HG03097 (cell line): ENCODE results near the gene PLEKHM1.
"Not testable (repeated sequence)": the region's sequence is repeated elsewhere in the genome, so short reads cannot be mapped to it uniquely, and the experiment has no call there.

Experiments used
- ATAC-seq: cut with Tn5 transposase; IDR thresholded peaks from one replicate; pipeline ENCODE4 v1.9.1; 2021; ENCODE audit not compliant: unreplicated experiment, low FRiP score

PLEKHM1 gene

GRCh38 chr17:45490615-45491433 lies at the start of gene PLEKHM1:
Gene PLEKHM1, minus strand, starts transcription at chr17:45490721. Its CDS starts 8,237 bp downstream, at chr17:45482484.
- peak; percentile 94 for ATAC-seq

GRCh38 chr17:45538168-45538567 lies 47.6 kb upstream of the PLEKHM1 start:
- ATAC-seq, result not testable (repeated sequence)

GRCh38 chr17:45506072-45506471 lies 15.6 kb upstream of the PLEKHM1 start:
- ATAC-seq, result not testable (repeated sequence)

GRCh38 chr17:45505183-45505582 lies 14.7 kb upstream of the PLEKHM1 start:
- not testable (repeated sequence) for ATAC-seq

- ATAC-seq, result not testable (repeated sequence)
These were observed 10.7 kb upstream of the PLEKHM1 start for GRCh38 chr17:45501092-45501707.

- not testable (repeated sequence) for ATAC-seq
These were observed 10.0 kb upstream of the PLEKHM1 start for GRCh38 chr17:45500478-45500877.

- not testable (repeated sequence) for ATAC-seq
These were observed 8.7 kb upstream of the PLEKHM1 start for GRCh38 chr17:45499208-45499607.

GRCh38 chr17:45498377-45498776 lies 7.9 kb upstream of the PLEKHM1 start:
- ATAC-seq, result not testable (repeated sequence)

DNA sequence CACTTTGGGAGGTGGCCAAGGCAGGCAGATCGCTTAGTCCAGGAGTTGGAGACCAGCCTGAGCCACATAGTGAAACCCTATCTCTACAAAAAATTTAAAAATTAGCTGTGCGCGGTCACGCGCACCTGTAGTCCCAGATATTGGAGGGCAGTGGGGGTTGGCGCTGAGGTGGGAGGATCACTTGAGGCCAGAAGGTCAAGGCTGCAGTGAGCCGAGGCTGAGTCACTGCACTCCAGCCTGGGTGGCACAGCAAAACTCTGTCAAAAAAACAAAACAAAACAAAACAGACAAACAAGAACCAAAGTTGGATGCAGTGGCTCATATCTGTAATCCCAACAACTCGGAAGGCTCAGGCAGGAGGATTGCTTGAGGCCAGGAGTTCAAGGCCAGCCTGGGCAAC lies 6.9 kb upstream of the PLEKHM1 start:
- not testable (repeated sequence) for ATAC-seq

- ATAC-seq, result not testable (repeated sequence)
These were observed 6.0 kb upstream of the PLEKHM1 start for GRCh38 chr17:45496507-45496906.

GRCh38 chr17:45494556-45494955 lies 4.0 kb upstream of the PLEKHM1 start:
- not testable (repeated sequence) for ATAC-seq

- ATAC-seq, result not testable (repeated sequence)
These were observed 1.6 kb upstream of the PLEKHM1 start for GRCh38 chr17:45492156-45492555.

DNA sequence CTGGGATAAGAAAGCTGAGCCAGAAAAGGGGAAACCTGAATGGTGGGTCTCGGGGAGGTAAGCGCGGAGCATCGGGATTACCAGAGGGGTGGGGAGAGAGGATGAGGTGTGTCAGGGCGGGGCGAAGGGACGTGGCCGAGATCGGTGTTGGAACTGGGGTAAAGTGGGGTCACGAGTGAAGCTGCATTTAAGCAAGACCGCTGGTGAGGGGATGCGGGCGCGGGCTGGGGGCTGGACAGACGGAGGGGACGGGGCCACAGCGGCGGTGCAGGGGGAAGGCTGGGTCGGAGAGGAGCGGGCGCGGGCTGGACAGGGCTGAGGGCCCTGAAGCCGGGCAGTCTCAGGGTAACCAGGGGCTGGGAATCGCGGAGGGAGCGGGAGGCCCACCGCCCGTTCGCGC lies 323 bp downstream of the PLEKHM1 start:
- not testable (repeated sequence) for ATAC-seq

DNA sequence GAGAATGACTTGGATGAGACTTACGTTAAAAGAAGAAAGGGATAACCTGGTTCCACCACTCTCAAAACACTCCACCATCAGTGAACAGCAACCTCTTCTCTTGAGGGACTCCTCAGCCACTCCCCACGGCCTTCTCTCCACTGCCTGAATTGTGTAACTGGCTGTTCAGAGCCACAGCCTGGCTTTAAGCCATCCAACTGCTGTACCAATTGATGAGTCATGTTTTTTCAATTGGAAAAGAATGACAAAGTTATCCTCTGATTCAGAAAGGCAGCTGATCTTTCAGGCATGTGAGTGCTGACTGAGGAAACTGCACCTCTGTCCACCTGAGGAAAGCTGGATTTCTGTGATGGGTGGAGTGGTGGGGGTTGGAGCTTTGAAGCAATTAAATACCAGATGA lies 2.8 kb downstream of the PLEKHM1 start:
- not testable (repeated sequence) for ATAC-seq

DNA sequence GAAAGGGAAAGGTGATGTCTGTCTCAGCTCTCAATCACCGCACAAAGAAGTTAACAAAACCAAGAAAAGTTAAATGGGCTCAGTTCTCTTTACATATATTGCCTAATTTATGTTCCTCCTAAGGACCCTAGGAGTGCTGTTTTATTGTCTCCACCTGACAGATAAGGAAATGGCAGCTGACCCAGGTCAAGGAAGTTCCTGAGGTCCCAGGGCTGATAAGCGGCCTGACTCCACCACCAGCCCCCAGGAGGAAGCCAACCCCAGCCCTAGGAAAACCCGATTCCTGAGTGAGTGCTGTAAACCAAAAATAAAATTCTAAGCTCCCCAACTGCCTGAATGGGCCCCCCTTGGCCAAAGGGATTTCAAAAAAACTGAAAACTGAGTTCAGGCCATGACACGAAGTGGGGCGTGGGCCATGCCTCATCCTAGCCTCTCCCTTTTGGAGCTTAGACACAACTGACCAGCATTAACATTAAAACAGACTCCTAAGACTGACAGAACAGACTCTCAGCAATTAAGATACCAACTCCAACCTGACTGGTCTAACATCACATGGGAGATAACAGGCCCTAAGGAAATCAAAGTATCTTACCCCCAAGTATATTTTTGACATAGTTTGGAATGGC lies 6.8 kb downstream of the PLEKHM1 start:
- not testable (repeated sequence) for ATAC-seq

DNA sequence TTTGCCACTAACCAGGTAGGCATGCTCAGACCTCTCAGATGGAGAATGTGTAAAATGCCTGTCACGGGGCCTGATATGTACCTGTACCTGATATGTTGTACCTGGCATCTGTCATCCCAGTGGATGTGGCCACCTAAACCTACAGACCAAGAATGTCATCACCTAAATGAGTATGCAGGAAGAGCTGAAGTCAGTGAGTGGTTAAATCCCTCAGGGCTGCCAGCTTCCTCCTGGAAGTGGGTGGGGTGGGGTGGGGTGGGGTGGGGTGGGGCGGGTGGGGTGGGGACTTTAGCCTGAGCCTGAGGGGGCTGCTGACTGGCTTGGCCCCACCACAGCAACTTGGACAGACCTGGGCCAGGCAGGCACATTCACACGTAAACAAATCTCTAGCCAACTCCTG lies 7.3 kb downstream of the PLEKHM1 start:
- not testable (repeated sequence) for ATAC-seq

DNA sequence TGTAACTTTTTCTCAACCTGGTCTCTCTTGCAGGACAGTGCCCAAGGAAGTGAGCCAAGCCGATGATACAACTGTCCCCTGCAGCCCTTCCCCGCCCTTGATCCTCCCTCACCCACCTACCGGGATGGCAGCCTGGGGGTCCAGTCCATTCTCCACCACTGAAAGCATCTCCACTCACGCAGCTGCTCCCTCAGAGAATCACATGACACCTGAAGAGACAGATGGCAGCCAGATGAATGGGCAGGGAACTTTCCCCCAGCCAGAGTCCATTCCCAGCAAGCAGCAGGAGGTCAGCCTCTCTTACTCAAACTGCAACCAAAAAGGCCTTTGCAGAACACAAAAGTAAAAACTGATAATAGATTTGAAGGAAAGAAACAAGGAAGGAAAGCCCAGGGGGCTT lies 8.2 kb downstream of the PLEKHM1 start:
- not testable (repeated sequence) for ATAC-seq

DNA sequence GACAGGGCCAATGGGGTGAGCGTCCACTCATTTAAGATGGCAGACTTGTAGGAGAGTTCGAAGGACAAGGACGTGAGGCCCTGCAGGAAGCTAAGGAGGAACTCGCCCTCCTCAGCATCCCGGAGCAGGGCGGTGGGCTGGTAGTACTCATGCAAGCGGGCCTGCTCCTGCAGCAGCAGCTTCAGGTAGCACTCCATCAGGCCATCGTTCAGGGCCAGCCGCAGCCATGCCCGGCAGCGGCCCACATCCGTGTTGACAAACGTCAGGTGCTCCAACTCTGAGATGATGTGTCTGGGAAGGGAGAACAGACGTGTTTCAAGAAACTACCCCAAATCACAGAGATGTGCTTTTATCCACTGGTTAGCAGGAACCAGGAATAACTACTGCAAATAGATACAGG lies 15.1 kb downstream of the PLEKHM1 start:
- ATAC-seq, result not testable (repeated sequence)

DNA sequence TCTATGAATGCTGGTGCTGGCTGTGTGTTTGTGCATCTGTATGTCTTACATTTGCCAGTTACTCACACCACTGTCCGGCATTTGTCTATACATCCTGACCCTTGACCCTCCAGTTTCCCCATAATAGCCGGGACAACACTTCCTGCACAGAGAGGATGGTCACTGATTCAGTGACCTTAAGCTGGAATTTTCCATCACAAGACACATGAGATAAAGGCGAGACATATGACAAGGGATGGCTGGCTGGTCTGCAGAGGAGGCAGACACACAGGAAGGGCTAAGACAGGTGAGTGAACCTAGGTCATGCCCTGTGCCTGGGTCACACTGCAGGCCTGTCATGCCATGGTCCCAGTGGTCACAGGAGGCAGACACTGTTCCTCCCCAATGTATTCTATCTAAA lies 18.3 kb downstream of the PLEKHM1 start:
- ATAC-seq, result not testable (repeated sequence)

DNA sequence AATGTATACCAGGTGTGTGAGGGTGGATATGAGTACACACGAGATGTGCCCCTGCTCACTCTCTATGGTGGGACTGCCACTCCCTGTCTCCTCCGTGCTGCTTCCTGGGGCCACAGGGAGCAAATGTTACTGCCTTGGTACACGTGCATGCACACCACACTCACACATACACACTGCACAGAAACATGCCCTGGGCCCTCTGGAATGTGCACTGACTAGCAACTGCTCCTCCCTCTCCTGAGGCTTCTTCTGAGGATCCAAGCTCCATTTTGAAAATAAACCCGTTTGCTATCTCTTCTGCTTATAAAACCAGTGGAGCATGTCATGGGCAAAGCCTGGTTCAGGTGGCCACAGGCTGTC lies 21.3 kb downstream of the PLEKHM1 start:
- not testable (repeated sequence) for ATAC-seq
